ENCODE measurements around the gene PNPLA7. TPM values are rescaled to one million over a fixed set of nuclear protein-coding genes. Genes with fewer than 3 reads are reported as not detected.

PNPLA7 gene
- total and polyA plus RNA-seq, 7 donors: 1.8 to 12.2 (median 8.2) TPM

DNA sequence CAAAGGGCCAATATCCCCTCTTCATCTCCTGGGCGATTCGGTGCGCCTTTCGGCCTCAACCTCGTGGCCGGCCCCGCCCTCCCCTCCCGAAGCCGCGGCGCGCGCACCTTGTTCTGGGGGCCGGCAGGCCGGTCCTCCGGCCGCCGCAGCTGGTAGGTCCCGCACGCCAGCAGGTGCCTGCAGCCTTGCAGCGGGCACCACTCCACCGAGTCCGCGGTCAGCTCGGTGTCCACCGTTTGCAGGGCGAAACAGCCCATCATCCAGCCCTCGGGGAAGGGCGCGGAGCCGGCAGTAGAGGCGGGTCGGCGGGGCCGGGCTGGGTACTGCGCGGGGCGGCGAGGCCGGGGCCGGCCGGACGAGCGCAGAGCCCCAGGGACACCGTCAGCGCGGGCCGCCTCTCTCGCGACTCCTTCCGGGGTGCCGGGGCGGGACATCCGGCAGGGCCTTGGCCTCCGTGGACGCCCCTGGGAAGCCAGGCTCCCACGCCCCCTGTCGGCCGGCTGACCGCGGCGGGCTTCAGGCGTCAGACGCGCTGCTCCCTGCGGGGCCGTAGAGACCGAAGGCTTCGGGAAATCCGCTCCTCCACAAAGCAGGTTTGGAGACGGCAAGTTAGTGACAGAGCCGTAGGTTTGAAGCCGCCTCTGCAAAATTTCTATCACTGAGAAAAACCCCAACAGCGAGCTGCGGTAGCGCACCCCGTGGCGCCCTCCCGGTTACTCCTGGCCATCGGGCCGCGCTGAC is 28.5 kb upstream of the PNPLA7 start, which contains the start of gene DPH7:
TSS of gene DPH7 (minus strand) at position 408 of the 741 bp plus-strand sequence. CDS start at position 260, 148 bp downstream.
- peaks cover 0 to 50% (median 12%) of the 10 kb centered on the region in 4 donors for H3K36me3 ChIP-seq
- H3K4me3 ChIP-seq: peak within 1 kb of the TSS; percentile 78 to 98 (median 87)
- WGBS, 2 donors: 2 to 3% methylated on average over 82 of the region's 82 CpGs
- TF ChIP-seq, protein P1, sequence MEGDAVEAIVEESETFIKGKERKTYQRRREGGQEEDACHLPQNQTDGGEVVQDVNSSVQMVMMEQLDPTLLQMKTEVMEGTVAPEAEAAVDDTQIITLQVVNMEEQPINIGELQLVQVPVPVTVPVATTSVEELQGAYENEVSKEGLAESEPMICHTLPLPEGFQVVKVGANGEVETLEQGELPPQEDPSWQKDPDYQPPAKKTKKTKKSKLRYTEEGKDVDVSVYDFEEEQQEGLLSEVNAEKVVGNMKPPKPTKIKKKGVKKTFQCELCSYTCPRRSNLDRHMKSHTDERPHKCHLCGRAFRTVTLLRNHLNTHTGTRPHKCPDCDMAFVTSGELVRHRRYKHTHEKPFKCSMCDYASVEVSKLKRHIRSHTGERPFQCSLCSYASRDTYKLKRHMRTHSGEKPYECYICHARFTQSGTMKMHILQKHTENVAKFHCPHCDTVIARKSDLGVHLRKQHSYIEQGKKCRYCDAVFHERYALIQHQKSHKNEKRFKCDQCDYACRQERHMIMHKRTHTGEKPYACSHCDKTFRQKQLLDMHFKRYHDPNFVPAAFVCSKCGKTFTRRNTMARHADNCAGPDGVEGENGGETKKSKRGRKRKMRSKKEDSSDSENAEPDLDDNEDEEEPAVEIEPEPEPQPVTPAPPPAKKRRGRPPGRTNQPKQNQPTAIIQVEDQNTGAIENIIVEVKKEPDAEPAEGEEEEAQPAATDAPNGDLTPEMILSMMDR (IDR thresholded peaks at IDR 0.05): peak; percentile 75 to 91 (median 81)
- TF ChIP-seq POLR2A (IDR thresholded peaks at IDR 0.05) (peak in 1 of 2 donors; percentile 22), POLR2AphosphoS5 (IDR thresholded peaks at IDR 0.05) (peak; percentile 54 to 83 (median 76)), EP300 (IDR thresholded peaks at IDR 0.05) (no peak)
- H3K27me3 ChIP-seq: no peaks in the 10 kb centered on the region
- DNase-seq: peak; percentile 96
- intact Hi-C loops (cut with DNase I): loop anchor here (1.0 to 5.0 kb wide), 2 partner anchors 26 to 39 kb away; partner anchors contain the start of gene EHMT1
- peaks cover 0 to 50% (median 35%) of the 10 kb centered on the region in 4 donors for H3K4me1 ChIP-seq
- H3K9me3 ChIP-seq: no peaks in the 10 kb centered on the region
- peak within 1 kb of the TSS; percentile 87 to 89 (median 88) for H3K27ac ChIP-seq

DNA sequence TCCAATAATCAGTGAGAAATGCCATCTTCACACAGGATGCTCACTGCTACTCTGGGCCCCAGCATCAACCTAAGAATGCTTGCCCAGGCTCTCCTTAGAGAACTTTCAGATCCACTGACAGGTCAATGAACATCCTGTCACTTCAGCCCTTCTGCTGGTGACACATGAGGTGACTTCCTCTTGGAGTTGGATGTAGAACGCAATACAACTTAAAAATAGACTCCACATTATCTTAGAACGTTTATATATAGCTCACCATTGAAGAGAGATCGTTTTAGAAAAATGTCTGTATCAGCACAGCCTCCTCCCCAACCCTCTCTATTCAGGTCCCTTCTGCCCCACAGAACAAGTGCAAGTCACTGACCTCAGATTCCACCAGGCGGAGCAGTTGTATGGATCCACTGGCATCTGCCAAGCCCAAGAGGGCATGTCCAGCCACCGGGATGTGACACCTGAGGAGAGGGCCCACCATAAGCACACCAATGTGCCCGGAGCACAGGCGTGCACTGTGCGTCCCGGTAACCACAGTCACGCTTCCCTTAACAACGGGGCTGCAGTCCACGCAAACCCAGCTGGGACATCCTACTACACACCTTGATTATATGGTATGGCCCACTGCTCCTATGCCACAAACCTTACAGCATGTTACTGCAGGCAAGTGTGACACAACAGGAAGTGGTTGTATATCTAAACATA is 25.7 kb upstream of the PNPLA7 start:
- H3K4me3 ChIP-seq: no peak overlapping the region
- peaks cover 0 to 50% (median 35%) of the 10 kb centered on the region in 4 donors for H3K4me1 ChIP-seq
- DNase-seq: no peak
- 81 to 88% methylated on average over 12 of the region's 12 CpGs for WGBS, 2 donors
- peaks cover 5 to 54% (median 19%) of the 10 kb centered on the region in 4 donors for H3K36me3 ChIP-seq
- TF ChIP-seq POLR2AphosphoS5 (IDR thresholded peaks at IDR 0.05): no peak
- TF ChIP-seq POLR2A (IDR thresholded peaks at IDR 0.05): no peak
- TF ChIP-seq, protein P1 (IDR thresholded peaks at IDR 0.05): no peak
- no peak for TF ChIP-seq EP300 (IDR thresholded peaks at IDR 0.05)
- intact Hi-C loops (cut with DNase I): loop anchor here (5.0 kb wide), 1 partner anchor 41 kb away; the partner anchor contains the start of gene EHMT1
- no peaks in the 10 kb centered on the region for H3K9me3 ChIP-seq
- H3K27ac ChIP-seq: no peak overlapping the region
- H3K27me3 ChIP-seq: no peaks in the 10 kb centered on the region

DNA sequence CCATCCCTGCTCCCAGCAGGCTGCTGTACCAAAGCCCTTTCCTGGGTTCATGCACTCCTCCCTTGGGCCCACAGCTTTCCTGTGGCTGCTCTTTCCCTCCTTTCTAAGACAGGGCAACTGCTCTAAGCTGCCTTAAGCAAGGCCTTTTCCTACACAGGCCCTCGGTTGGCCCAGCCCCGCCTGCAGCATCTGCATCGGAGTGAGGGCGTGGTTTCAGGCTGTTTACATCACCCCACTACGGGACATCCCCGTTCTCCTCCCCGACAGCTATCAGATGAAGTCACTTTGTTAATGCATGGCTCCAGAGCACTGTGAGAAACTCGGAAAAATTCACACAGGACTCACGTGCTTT is 25.1 kb upstream of the PNPLA7 start:
- intact Hi-C loops (cut with DNase I): loop anchor here (5.0 kb wide), 1 partner anchor 42 kb away; the partner anchor contains the start of gene EHMT1
- DNase-seq: no peak
- Histone ChIP-seq H3K36me3 (peaks cover 5 to 59% (median 19%) of the 10 kb centered on the region in 4 donors), H3K4me1 (peaks cover 0 to 47% (median 34%) of the 10 kb centered on the region in 4 donors), H3K9me3 (no peaks in the 10 kb centered on the region), H3K27ac (no peak overlapping the region), H3K4me3 (no peak overlapping the region), H3K27me3 (no peaks in the 10 kb centered on the region)
- WGBS, 2 donors: 47 to 71% methylated on average over 9 of the region's 9 CpGs
- TF ChIP-seq, protein P1 (IDR thresholded peaks at IDR 0.05): no peak
- TF ChIP-seq POLR2A (IDR thresholded peaks at IDR 0.05) (no peak), POLR2AphosphoS5 (IDR thresholded peaks at IDR 0.05) (no peak), EP300 (IDR thresholded peaks at IDR 0.05) (no peak)

DNA sequence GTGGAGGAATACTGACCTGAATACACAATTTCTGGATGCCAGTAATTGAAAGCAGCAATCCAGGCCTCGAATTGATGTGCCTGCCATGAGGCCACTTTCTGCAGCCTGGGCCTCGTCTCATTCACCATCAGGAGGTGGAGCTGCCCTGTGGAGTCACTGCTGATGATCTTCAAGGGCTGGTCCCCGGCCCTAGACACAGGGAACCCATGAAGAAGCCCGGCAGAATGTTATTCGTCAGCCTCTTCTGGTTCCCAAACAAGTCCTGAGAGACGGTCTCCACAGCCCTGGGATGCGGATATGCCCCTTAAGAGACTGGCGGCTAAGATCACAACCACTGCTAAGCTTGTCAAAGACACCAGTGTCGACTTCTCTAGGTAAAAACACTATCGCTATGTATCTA is 24.0 kb upstream of the PNPLA7 start:
- WGBS, 2 donors: 89 to 93% methylated on average over 10 of the region's 10 CpGs
- H3K36me3 ChIP-seq: peaks cover 5 to 61% (median 19%) of the 10 kb centered on the region in 4 donors

More for the DNA sequence above, 24.0 kb upstream of the PNPLA7 start:
- no peaks in the 10 kb centered on the region for H3K27me3 ChIP-seq
- H3K27ac ChIP-seq: no peak overlapping the region
- no peak for DNase-seq
- peaks cover 0 to 37% (median 29%) of the 10 kb centered on the region in 4 donors for H3K4me1 ChIP-seq
- intact Hi-C loops (cut with DNase I): no loop called here
- H3K9me3 ChIP-seq: no peaks in the 10 kb centered on the region
- no peak overlapping the region for H3K4me3 ChIP-seq
- TF ChIP-seq EP300 (IDR thresholded peaks at IDR 0.05) (no peak), POLR2AphosphoS5 (IDR thresholded peaks at IDR 0.05) (no peak)
- TF ChIP-seq, protein P1 (IDR thresholded peaks at IDR 0.05): no peak
